Endothelial cell of umbilical vein (primary cell): Measurements from ENCODE around the gene LCNL1. TPM values are rescaled to one million over a fixed set of nuclear protein-coding genes. Genes with fewer than 3 reads are reported as not detected.

Experiments used
- BruUV-seq: library from RNA; stranded (reverse); fragments of 400-500 nt; replicated peaks from 2 replicates; lab custom pipeline; 2021; lab: Mats Ljungman, UMichigan
- CTCF ChIA-PET: fragments of 300-600, 350-600 bp; sonication (Branson Sonifier 250); formaldehyde crosslinking; loops from one replicate; lab custom pipeline; 2021; ENCODE audit warnings: antibody characterized with exemption, inconsistent platforms; lab: Charles Lee
- POLR2A ChIA-PET: fragments of 300-600, 350-600 bp; sonication (Branson Sonifier 250); formaldehyde crosslinking; loops from one replicate; lab custom pipeline; 2021; ENCODE audit warnings: antibody characterized with exemption, inconsistent platforms; lab: Charles Lee
- DNase-seq: peaks from one replicate; pipeline ENCODE4 v3.0.0-alpha.2; 2011; ENCODE audit warnings: low read depth, low spot score
- FAIRE-seq: peaks from 2 replicates; lab custom pipeline; 2011; peaks lifted over from hg19 to GRCh38; lab: Jason Lieb, UNC
- H2AFZ ChIP-seq: 2 replicates; pipeline ENCODE4 v1.6.0; 2012; ENCODE audit warnings: low read depth, low read length, control low read depth, inconsistent platforms
- H3K27ac ChIP-seq: 2 replicates; pipeline ENCODE4 v1.5.1; 2011; ENCODE audit warnings: low read depth, mild to moderate bottlenecking, control low read depth, low read length, moderate library complexity; ENCODE audit not compliant: insufficient read depth
- H3K27me3 ChIP-seq, 2 experiments: 2 replicates each; pipeline versions ENCODE4 v1.6.0 to v1.6.1; 2011; ENCODE audit warnings: low read length in 2 of 2, mixed read lengths in 1 of 2; ENCODE audit not compliant: control insufficient read depth in 2 of 2, insufficient read depth in 2 of 2
- H3K36me3 ChIP-seq, 2 experiments: 2 replicates in 1 of 2; 3 replicates in 1 of 2; pipeline ENCODE4 v1.5.1; 2011; ENCODE audit warnings: low read length in 2 of 2, mild to moderate bottlenecking in 1 of 2, moderate library complexity in 1 of 2; ENCODE audit not compliant: control insufficient read depth in 2 of 2, insufficient read depth in 2 of 2; ENCODE audit errors: extremely low read depth in 1 of 2
- H3K4me1 ChIP-seq: 3 replicates; pipeline ENCODE4 v1.5.1; 2011; ENCODE audit warnings: mild to moderate bottlenecking, low read length; ENCODE audit not compliant: control insufficient read depth, insufficient read depth; ENCODE audit errors: extremely low read depth
- H3K4me2 ChIP-seq: 2 replicates; pipeline ENCODE4 v1.6.1; 2011; ENCODE audit warnings: low read length, control low read depth, mixed read lengths; ENCODE audit not compliant: insufficient read depth
- H3K4me3 ChIP-seq, 3 experiments: fragments of 200-600 bp in 1 of 3; sonication (generic), shearing (Covaris generic) in 1 of 3; replicated peaks in 1 of 3; 2 replicates each; pipeline ENCODE4 v1.5.1; 2011 to 2016; ENCODE audit warnings: control low read depth in 3 of 3, low read length in 3 of 3, mild to moderate bottlenecking in 2 of 3, inconsistent platforms in 1 of 3, low read depth in 1 of 3, moderate library complexity in 1 of 3; ENCODE audit not compliant: insufficient read depth in 1 of 3
- H3K79me2 ChIP-seq: 2 replicates; pipeline ENCODE4 v1.6.0; 2012; ENCODE audit warnings: low read length, inconsistent platforms; ENCODE audit not compliant: control insufficient read depth, insufficient read depth
- H3K9ac ChIP-seq: replicated peaks from 2 replicates; pipeline ENCODE3; 2011; ENCODE audit warnings: low read length, control low read depth; ENCODE audit not compliant: insufficient read depth; ENCODE audit errors: extremely low read depth
- H3K9me1 ChIP-seq: replicated peaks from 3 replicates; pipeline ENCODE4 v1.6.0; 2011; ENCODE audit warnings: mild to moderate bottlenecking, low read length; ENCODE audit not compliant: control insufficient read depth, insufficient read depth; ENCODE audit errors: extremely low read depth
- H3K9me3 ChIP-seq: replicated peaks from 2 replicates; pipeline ENCODE4 v1.5.1; 2012; ENCODE audit warnings: low read length, inconsistent platforms; ENCODE audit not compliant: control insufficient read depth, insufficient read depth
- H4K20me1 ChIP-seq: replicated peaks from 2 replicates; pipeline ENCODE3; 2011; ENCODE audit warnings: mild to moderate bottlenecking, low read length; ENCODE audit not compliant: control insufficient read depth, insufficient read depth; ENCODE audit errors: extremely low read depth
- CTCF ChIP-seq, 2 donors: IDR thresholded peaks; 1 replicate in 1 of 2; 2 replicates in 1 of 2; pipeline ENCODE4 v1.5.1; 2011; ENCODE audit warnings: low read length in 2 of 2, mild to moderate bottlenecking in 2 of 2, moderate library complexity in 2 of 2, control low read depth in 1 of 2, inconsistent platforms in 1 of 2, low read depth in 1 of 2; ENCODE audit not compliant: insufficient read depth in 1 of 2; ENCODE audit errors: extremely low read depth in 1 of 2
- EZH2 ChIP-seq: IDR thresholded peaks from 2 replicates; pipeline ENCODE4 v1.6.1; 2012; ENCODE audit warnings: borderline replicate concordance, low read depth, mild to moderate bottlenecking, moderate library complexity, low read length, inconsistent platforms; ENCODE audit not compliant: severe bottlenecking
- FOS ChIP-seq: IDR thresholded peaks from 2 replicates; pipeline ENCODE4 v1.6.1; 2011; ENCODE audit warnings: mild to moderate bottlenecking, low read length, moderate library complexity, borderline replicate concordance; ENCODE audit not compliant: insufficient read depth
- GATA2 ChIP-seq: IDR thresholded peaks from 2 replicates; pipeline ENCODE4 v1.7.0; 2011; ENCODE audit warnings: low read depth, mild to moderate bottlenecking, moderate library complexity, mixed read lengths, low read length; ENCODE audit not compliant: insufficient read length, insufficient read depth
- JUN ChIP-seq: IDR thresholded peaks from 2 replicates; pipeline ENCODE4 v1.6.1; 2011; ENCODE audit warnings: borderline replicate concordance, low read depth; ENCODE audit not compliant: insufficient read length, insufficient read depth
- MYC ChIP-seq: IDR thresholded peaks from one replicate; pipeline ENCODE4 v1.6.1; 2011; ENCODE audit warnings: mild to moderate bottlenecking, low read depth, low read length
- POLR2AphosphoS5 ChIP-seq: IDR thresholded peaks from 2 replicates; pipeline ENCODE4 v1.6.1; 2012; ENCODE audit warnings: low read depth, mild to moderate bottlenecking, control low read depth, low read length, moderate library complexity; ENCODE audit not compliant: insufficient read depth
- dilution Hi-C: fragments of 300-500 bp; cut with MboI; formaldehyde crosslinking; loops from one replicate; pipeline ENCODE4 v1.15.0; 2019; ENCODE audit warnings: low sequenced_read_pairs; ENCODE audit not compliant: extremely low pct_ligation_motif_present
- intact Hi-C: fragments of 100-400 bp; cut with micrococcal nuclease; formaldehyde crosslinking; loops from one replicate; pipeline ENCODE4 v1.10.0; 2022
- polyA plus RNA-seq, 4 experiments: library from polyadenylated mRNA; depleted of rRNA in 3 of 4; stranded (reverse) in 3 of 4; unstranded in 1 of 4; fragments of >200 nt; gene quantifications; 2 replicates each; pipeline versions ENCODE4 v1.2.1 to v1.2.3, GENCODE V29; 2011 to 2012; ENCODE audit warnings: missing spikeins in 1 of 4
- total RNA-seq: library from RNA; stranded (reverse); gene quantifications from 2 replicates; pipeline ENCODE4 v1.2.3, GENCODE V29; 2021
- TF ChIP-seq, protein P1 (sequence below): IDR thresholded peaks from 2 replicates; pipeline ENCODE4 v1.6.1; 2011; ENCODE audit not compliant: insufficient read depth, insufficient read length

LCNL1 gene
- total and polyA plus RNA-seq, 2 donors (not counting 3 experiments of a cell fraction or from before 2014, with no cell fraction given): not detected

DNA sequence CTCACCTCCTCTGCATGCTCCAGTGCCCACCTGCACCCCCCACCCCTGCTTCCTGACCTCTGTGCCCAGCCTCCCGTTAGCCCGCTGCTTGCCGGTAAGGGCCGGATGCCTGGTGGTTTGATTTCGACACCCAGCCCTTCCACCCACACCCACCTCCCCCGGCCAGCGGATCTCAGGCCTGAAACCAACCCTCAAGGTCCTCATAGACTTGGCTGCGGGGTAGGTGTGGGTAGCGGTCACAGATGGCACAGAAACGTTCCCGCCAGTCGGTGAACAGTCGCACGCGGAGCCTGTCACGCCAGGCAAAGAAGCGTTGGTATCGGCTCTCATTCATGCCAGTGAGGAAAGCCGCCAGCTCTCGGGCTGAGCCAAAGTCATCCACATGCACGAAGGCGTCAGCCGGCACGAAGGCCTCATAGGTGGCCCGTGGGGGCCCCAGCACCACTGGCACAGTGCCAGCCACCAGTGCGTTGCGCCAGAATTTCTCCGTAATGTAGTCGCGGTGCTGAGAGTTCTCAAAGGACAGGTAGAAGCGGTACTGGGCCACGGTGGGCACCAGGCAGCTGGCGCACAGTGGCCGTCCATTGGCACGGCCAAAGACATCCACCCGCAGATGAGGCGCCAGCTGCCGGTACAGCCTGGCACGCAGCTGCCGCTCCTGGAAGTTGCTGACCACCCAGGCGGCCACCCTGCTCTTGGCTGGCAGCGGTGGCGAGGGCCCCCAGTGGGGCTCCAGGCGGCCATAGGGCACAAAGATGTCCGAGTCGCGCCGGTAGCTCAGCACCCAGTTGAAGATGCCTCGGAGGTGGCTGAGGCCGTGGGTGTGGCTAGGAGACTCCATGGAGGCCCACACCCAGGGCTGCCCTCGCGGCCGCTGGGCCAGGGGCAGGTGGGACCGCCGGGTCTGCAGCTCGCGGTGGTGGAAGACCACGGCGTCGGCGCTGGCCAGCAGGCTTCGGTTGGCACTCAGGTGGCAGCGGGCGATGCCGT is 48.0 kb downstream of the LCNL1 start:
- Histone ChIP-seq H3K9me1 (no peaks in the 10 kb centered on the region), H3K4me1 (peaks cover 12% of the 10 kb centered on the region), H3K27ac (no peak overlapping the region), H3K9me3 (no peaks in the 10 kb centered on the region), H3K27me3 (no peaks in the 10 kb centered on the region), H3K9ac (no peak overlapping the region), H2AFZ (no peak overlapping the region), H3K79me2 (no peaks in the 10 kb centered on the region), H4K20me1 (no peaks in the 10 kb centered on the region), H3K36me3 (no peaks in the 10 kb centered on the region), H3K4me3 (no peak overlapping the region), H3K4me2 (no peak overlapping the region)
- ChIA-PET CTCF (interaction anchor here (1.9 to 4.5 kb wide), 4 partner anchors 12 to 83 kb away, joined by 6 to 28 read pairs (median 20); partner anchors contain the start of gene CLIC3), POLR2A (no interaction called here)
- TF ChIP-seq EZH2 (no peak), POLR2AphosphoS5 (no peak), FOS (no peak), MYC (no peak), CTCF (IDR thresholded peaks at IDR 0.05; ENCODE audit: extremely low read depth in 1 of 2, insufficient read depth in 1 of 2, low read depth in 1 of 2, low read length in 2 of 2) (no peak), GATA2 (no peak), JUN (no peak)
- TF ChIP-seq, protein P1, sequence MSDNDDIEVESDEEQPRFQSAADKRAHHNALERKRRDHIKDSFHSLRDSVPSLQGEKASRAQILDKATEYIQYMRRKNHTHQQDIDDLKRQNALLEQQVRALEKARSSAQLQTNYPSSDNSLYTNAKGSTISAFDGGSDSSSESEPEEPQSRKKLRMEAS: no peak
- dilution Hi-C loops: no loop called here
- BruUV-seq: no TSS peak
- FAIRE-seq (no peak), DNase-seq (no peak)
- intact Hi-C loops: no loop called here
